Measurements from ENCODE around the gene EIF4G2.

GRCh38 chr11:10771457-10771856 is 37.3 kb downstream of the EIF4G2 start:
- TF ChIP-seq CTCF (conservative IDR thresholded peaks at IDR 0.05; ENCODE audit: low read depth in 2 of 2) (no peak), CREB1 (CRISPR knock-in tag; IDR thresholded peaks at IDR 0.05; ENCODE audit: low read depth) (no peak), REST (IDR thresholded peaks at IDR 0.05; ENCODE audit: unreplicated experiment) (no peak), POLR2AphosphoS5 (IDR thresholded peaks at IDR 0.05; ENCODE audit: low read depth) (no peak), EZH2 (IDR thresholded peaks at IDR 0.05; ENCODE audit: low read depth, unreplicated experiment) (no peak), EZH2phosphoT487 (IDR thresholded peaks at IDR 0.05; ENCODE audit: unreplicated experiment) (no peak), ZNF462 (CRISPR knock-in tag; IDR thresholded peaks at IDR 0.05) (no peak)

Measured in GM23338 (cell line).